Measurements from ENCODE around the gene HTD2. TPM values are rescaled to one million over a fixed set of nuclear protein-coding genes. Genes with fewer than 3 reads are reported as not detected.
"Not testable (repeated sequence)": the region's sequence is repeated elsewhere in the genome, so short reads cannot be mapped to it uniquely, and the experiment has no call there.

HTD2 gene
- total and polyA plus RNA-seq, 10 donors, result 2.3 to 20.0 (median 8.2) TPM

GRCh38 chr3:58335652-58335947 is 29.3 kb downstream of the HTD2 start:
- intact Hi-C loops (cut with DNase I; ENCODE audit: low total_unique reads), result no loop called here
- peak overlapping the region in 3 of 8 donors; percentile 13 to 91 (median 88) for H3K4me3 ChIP-seq
- H3K27ac ChIP-seq, result peak overlapping the region; percentile 67 to 94 (median 86)

GRCh38 chr3:58336135-58336882 is 30.0 kb downstream of the HTD2 start:
- 88 to 99% (median 93%) methylated on average over 3 of the region's 3 CpGs for WGBS, 5 donors
- H3K27ac ChIP-seq, result peak overlapping the region in 7 of 8 donors; percentile 80 to 94 (median 87)
- peaks cover 19 to 93% (median 75%) of the 10 kb centered on the region in 6 donors for H3K4me1 ChIP-seq
- peaks cover 0 to 35% (median 0%) of the 10 kb centered on the region in 6 donors for H3K36me3 ChIP-seq
- no peak for DNase-seq
- peak overlapping the region in 1 of 8 donors; percentile 30 for H3K4me3 ChIP-seq
- intact Hi-C loops (cut with DNase I; ENCODE audit: low total_unique reads), result no loop called here
- H3K9me3 ChIP-seq, result no peaks in the 10 kb centered on the region
- H3K27me3 ChIP-seq (replicated peaks in 1 of 7), result no peaks in the 10 kb centered on the region
- no peak for TF ChIP-seq POLR2A (IDR thresholded peaks at IDR 0.05)

More at GRCh38 chr3:58335652-58335947, 29.3 kb downstream of the HTD2 start:
- no peak for DNase-seq
- H3K4me1 ChIP-seq, result peaks cover 19 to 87% (median 68%) of the 10 kb centered on the region in 6 donors
- H3K9me3 ChIP-seq, result no peaks in the 10 kb centered on the region
- 17 to 43% (median 34%) methylated on average over 1 of the region's 1 CpG for WGBS, 5 donors
- TF ChIP-seq POLR2AphosphoS5 (IDR thresholded peaks at IDR 0.05) (no peak), POLR2A (IDR thresholded peaks at IDR 0.05) (no peak), CTCF (IDR thresholded peaks at IDR 0.05 in 8 of 11, conservative IDR thresholded peaks at IDR 0.05 in 3 of 11) (no peak)
- peaks cover 0 to 29% (median 0%) of the 10 kb centered on the region in 6 donors for H3K36me3 ChIP-seq
- H3K27me3 ChIP-seq (replicated peaks in 1 of 7), result no peaks in the 10 kb centered on the region

DNA sequence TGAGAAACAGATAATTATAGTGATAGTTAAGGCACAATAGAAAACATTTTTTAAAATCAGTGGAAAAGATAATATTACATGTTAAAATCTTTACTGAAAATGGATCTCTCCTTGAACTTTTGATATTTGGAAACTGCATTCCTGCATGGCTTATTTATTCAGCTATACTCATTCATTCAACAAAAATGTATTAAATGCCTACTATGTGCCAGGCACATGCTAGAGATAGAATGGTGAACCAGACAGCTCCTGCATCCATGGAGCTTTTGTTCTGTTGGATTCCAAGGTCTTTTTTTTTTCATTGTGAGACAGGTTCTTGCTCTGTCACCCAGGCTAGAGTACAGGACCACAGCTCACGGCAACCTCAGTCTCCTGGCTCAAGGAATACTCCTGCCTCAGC is 30.9 kb downstream of the HTD2 start:
- intact Hi-C loops (cut with DNase I; ENCODE audit: low total_unique reads), result no loop called here
- 77 to 97% (median 93%) methylated on average over 1 of the region's 1 CpG for WGBS, 5 donors
- TF ChIP-seq POLR2AphosphoS5 (IDR thresholded peaks at IDR 0.05), result no peak
- TF ChIP-seq POLR2A (IDR thresholded peaks at IDR 0.05), result no peak
- TF ChIP-seq CTCF (IDR thresholded peaks at IDR 0.05 in 8 of 11, conservative IDR thresholded peaks at IDR 0.05 in 3 of 11), result no peak
- DNase-seq, result no peak
- H3K36me3 ChIP-seq, result peaks cover 0 to 43% (median 0%) of the 10 kb centered on the region in 6 donors
- no peaks in the 10 kb centered on the region for H3K9me3 ChIP-seq
- H3K27ac ChIP-seq, result peak overlapping the region in 4 of 8 donors; percentile 87 to 94 (median 90)
- peaks cover 19 to 93% (median 73%) of the 10 kb centered on the region in 6 donors for H3K4me1 ChIP-seq
- H3K4me3 ChIP-seq, result no peak overlapping the region
- no peaks in the 10 kb centered on the region for H3K27me3 ChIP-seq (replicated peaks in 1 of 7)

GRCh38 chr3:58339146-58339545 is 32.8 kb downstream of the HTD2 start:
- DNase-seq; intact Hi-C loops (cut with DNase I; ENCODE audit: low total_unique reads); H3K9me3 ChIP-seq; H3K27me3 ChIP-seq (replicated peaks in 1 of 7): not testable (repeated sequence)
- 71 to 88% (median 78%) methylated on average over 12 of the region's 12 CpGs for WGBS, 5 donors
- H3K4me3 ChIP-seq, result peak overlapping the region in 1 of 8 donors; percentile 30
- peak overlapping the region in 5 of 8 donors; percentile 44 to 94 (median 90) for H3K27ac ChIP-seq
- H3K36me3 ChIP-seq, result peaks cover 0 to 63% (median 4%) of the 10 kb centered on the region in 6 donors
- H3K4me1 ChIP-seq, result peaks cover 12 to 100% (median 72%) of the 10 kb centered on the region in 6 donors

DNA sequence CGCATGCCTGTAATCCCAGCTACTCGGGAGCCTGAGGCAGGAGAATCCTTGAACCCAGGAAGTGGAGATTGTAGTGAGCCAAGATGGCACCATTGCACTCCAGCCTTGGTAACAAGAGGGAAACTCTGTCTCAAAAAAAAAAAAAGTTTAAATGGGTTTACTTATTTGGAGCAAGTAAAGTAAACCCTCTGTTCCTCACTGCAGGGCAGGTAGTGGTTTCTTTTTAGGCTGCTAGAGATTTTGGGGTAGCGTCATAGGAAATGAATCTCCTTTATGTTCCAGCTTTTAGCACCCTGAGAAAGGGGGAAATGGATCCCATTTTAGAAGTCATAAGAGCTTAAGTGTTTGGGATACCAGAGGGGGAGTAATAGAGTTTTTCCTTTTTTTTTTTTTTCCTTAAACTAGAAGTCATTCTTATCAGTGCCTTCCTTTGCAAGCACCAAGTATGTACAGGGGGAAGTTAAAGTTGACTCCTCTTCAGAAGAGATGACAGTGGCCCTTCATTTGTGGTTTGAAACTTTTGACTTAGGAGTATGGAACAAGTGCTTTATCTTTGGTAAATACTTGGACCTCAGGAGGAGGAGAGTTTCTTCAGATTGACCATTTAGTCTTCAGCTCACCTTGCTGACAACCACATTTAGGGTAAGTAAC is 34.4 kb downstream of the HTD2 start:
- H3K4me1 ChIP-seq, result peaks cover 6 to 100% (median 66%) of the 10 kb centered on the region in 6 donors
- H3K9me3 ChIP-seq, result no peaks in the 10 kb centered on the region
- peak overlapping the region in 6 of 8 donors; percentile 9 to 91 (median 54) for H3K27ac ChIP-seq
- H3K27me3 ChIP-seq (replicated peaks in 1 of 7), result no peaks in the 10 kb centered on the region
- no peak for DNase-seq
- 79 to 87% (median 81%) methylated on average over 3 of the region's 3 CpGs for WGBS, 5 donors
- peaks cover 0 to 70% (median 4%) of the 10 kb centered on the region in 6 donors for H3K36me3 ChIP-seq
- intact Hi-C loops (cut with DNase I; ENCODE audit: low total_unique reads), result no loop called here
- no peak overlapping the region for H3K4me3 ChIP-seq
- TF ChIP-seq CTCF (IDR thresholded peaks at IDR 0.05 in 8 of 11, conservative IDR thresholded peaks at IDR 0.05 in 3 of 11) (no peak), POLR2AphosphoS5 (IDR thresholded peaks at IDR 0.05) (no peak), POLR2A (IDR thresholded peaks at IDR 0.05) (no peak)

Measured in spleen (tissue), 11 donors.